Midbrain (tissue), 1 donor: ENCODE results near the gene ADCK1.
"Not testable (repeated sequence)": the region's sequence is repeated elsewhere in the genome, so short reads cannot be mapped to it uniquely, and the experiment has no call there.

ENCODE experiments used
- DNase-seq: peaks from one replicate; lab custom pipeline; 2025; lab: John Stamatoyannopoulos, UW

ADCK1 gene

GRCh38 chr14:77809011-77809410 lies 9.1 kb downstream of the ADCK1 start:
- no peak for DNase-seq

GRCh38 chr14:77812028-77812427 lies 12.1 kb downstream of the ADCK1 start:
- no peak for DNase-seq

- not testable (repeated sequence) for DNase-seq
These were observed 12.8 kb downstream of the ADCK1 start for GRCh38 chr14:77812682-77813081.

- no peak for DNase-seq
These were observed 22.4 kb downstream of the ADCK1 start for GRCh38 chr14:77822307-77822706.

- DNase-seq, result no peak
These were observed 22.8 kb downstream of the ADCK1 start for GRCh38 chr14:77822741-77823140.

GRCh38 chr14:77823378-77823777 lies 23.5 kb downstream of the ADCK1 start:
- no peak for DNase-seq

- no peak for DNase-seq
These were observed 26.1 kb downstream of the ADCK1 start for GRCh38 chr14:77825895-77826519.

- no peak for DNase-seq
These were observed 30.8 kb downstream of the ADCK1 start for GRCh38 chr14:77830692-77831091.

- no peak for DNase-seq
These were observed 32.4 kb downstream of the ADCK1 start for GRCh38 chr14:77832297-77832696.

GRCh38 chr14:77837926-77838325 lies 38.0 kb downstream of the ADCK1 start:
- no peak for DNase-seq

- DNase-seq, result peak; percentile 81
These were observed 39.1 kb downstream of the ADCK1 start for GRCh38 chr14:77838831-77839511.

- no peak for DNase-seq
These were observed 43.3 kb downstream of the ADCK1 start for GRCh38 chr14:77843195-77843594.

GRCh38 chr14:77843651-77844050 lies 43.7 kb downstream of the ADCK1 start:
- no peak for DNase-seq

GRCh38 chr14:77844802-77845201 lies 44.9 kb downstream of the ADCK1 start:
- no peak for DNase-seq

GRCh38 chr14:77848031-77848430 lies 48.1 kb downstream of the ADCK1 start:
- no peak for DNase-seq

GRCh38 chr14:77849711-77850110 lies 49.8 kb downstream of the ADCK1 start:
- no peak for DNase-seq

- no peak for DNase-seq
These were observed 54.0 kb downstream of the ADCK1 start for GRCh38 chr14:77853919-77854318.

GRCh38 chr14:77856941-77857340 lies 57.0 kb downstream of the ADCK1 start:
- no peak for DNase-seq

GRCh38 chr14:77859934-77860570 lies 60.1 kb downstream of the ADCK1 start:
- no peak for DNase-seq

- DNase-seq, result no peak
These were observed 61.3 kb downstream of the ADCK1 start for GRCh38 chr14:77861201-77861600.

- DNase-seq, result peak; percentile 83
These were observed 62.4 kb downstream of the ADCK1 start for GRCh38 chr14:77862154-77862786.

- DNase-seq, result no peak
These were observed 64.2 kb downstream of the ADCK1 start for GRCh38 chr14:77864085-77864484.

- no peak for DNase-seq
These were observed 64.7 kb downstream of the ADCK1 start for GRCh38 chr14:77864580-77864979.
